PC-9 (cell line): Measurements from ENCODE around the gene ANXA2.

Source experiments
- EZH2 ChIP-seq: fragments of 200-600 bp; sonication (generic); IDR thresholded peaks from 2 replicates; pipeline ENCODE4 v1.8.0; 2017; ENCODE audit warnings: antibody characterized with exemption, low read depth
- TF ChIP-seq, protein P1 (sequence below): fragments of 200-600 bp; sonication (generic); conservative IDR thresholded peaks from 2 replicates; pipeline ENCODE4 v1.6.1; 2017; ENCODE audit warnings: mixed run types, antibody characterized with exemption, mild to moderate bottlenecking, moderate library complexity

DNA sequence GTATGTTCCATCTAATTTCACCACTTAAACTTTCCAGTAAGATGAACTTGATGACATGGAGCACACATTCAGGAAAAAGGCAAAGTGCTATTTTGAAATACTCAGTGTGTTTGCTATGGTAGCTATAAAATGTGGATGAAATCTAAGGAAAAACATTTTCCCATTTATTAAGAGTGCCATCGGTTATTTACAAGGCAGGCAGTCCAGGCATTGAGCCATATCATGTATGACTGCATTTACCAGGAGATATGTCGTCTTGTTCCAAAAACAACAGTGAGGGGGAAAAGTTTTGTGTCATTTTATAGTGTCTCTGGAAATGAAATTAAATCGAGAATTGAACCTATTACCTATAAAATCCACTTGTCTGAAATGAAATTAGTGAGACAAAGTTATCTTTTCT, 13.7 kb downstream of the ANXA2 start:
- no peak for TF ChIP-seq EZH2
- TF ChIP-seq, protein P1, sequence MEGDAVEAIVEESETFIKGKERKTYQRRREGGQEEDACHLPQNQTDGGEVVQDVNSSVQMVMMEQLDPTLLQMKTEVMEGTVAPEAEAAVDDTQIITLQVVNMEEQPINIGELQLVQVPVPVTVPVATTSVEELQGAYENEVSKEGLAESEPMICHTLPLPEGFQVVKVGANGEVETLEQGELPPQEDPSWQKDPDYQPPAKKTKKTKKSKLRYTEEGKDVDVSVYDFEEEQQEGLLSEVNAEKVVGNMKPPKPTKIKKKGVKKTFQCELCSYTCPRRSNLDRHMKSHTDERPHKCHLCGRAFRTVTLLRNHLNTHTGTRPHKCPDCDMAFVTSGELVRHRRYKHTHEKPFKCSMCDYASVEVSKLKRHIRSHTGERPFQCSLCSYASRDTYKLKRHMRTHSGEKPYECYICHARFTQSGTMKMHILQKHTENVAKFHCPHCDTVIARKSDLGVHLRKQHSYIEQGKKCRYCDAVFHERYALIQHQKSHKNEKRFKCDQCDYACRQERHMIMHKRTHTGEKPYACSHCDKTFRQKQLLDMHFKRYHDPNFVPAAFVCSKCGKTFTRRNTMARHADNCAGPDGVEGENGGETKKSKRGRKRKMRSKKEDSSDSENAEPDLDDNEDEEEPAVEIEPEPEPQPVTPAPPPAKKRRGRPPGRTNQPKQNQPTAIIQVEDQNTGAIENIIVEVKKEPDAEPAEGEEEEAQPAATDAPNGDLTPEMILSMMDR, result no peak
